CD4-positive, alpha-beta memory T cell (primary cell): ENCODE measurements around the gene CADM4. TPM values are rescaled to one million over a fixed set of nuclear protein-coding genes. Genes with fewer than 3 reads are reported as not detected.
"Not testable (repeated sequence)": the region's sequence is repeated elsewhere in the genome, so short reads cannot be mapped to it uniquely, and the experiment has no call there.

Experiments
- CTCF ChIA-PET: fragments of 350-600 bp; sonication (Branson Sonifier 250); formaldehyde crosslinking; loops from one replicate; lab custom pipeline; 2021; ENCODE audit warnings: inconsistent platforms; ENCODE audit not compliant: partially characterized antibody; lab: Charles Lee
- POLR2A ChIA-PET: fragments of 350-600 bp; sonication (Branson Sonifier 250); formaldehyde crosslinking; loops from one replicate; lab custom pipeline; 2021; ENCODE audit not compliant: partially characterized antibody; lab: Charles Lee
- DNase-seq, 5 donors: peaks; one replicate each; pipeline versions ENCODE4 v3.0.0 to v3.0.0-alpha.2; 2020 to 2022; ENCODE audit warnings: mixed read lengths in 1 of 5
- H3K27ac ChIP-seq: one replicate; pipeline ENCODE4 v1.7.0; 2013; ENCODE audit warnings: low read depth, low read length
- H3K27me3 ChIP-seq: 2 replicates; pipeline ENCODE4 v1.7.0; 2013; ENCODE audit warnings: mild to moderate bottlenecking, low read length, moderate library complexity; ENCODE audit not compliant: insufficient read depth
- H3K36me3 ChIP-seq: 2 replicates; pipeline ENCODE4 v1.7.0; 2013; ENCODE audit warnings: mild to moderate bottlenecking, low read length, moderate library complexity; ENCODE audit not compliant: insufficient read depth
- H3K4me1 ChIP-seq: 2 replicates; pipeline ENCODE4 v1.7.0; 2013; ENCODE audit warnings: mild to moderate bottlenecking, low read length, moderate library complexity; ENCODE audit not compliant: insufficient read depth
- H3K4me3 ChIP-seq, 2 donors: one replicate each; pipeline ENCODE4 v1.7.0; 2013; ENCODE audit warnings: low read length in 2 of 2, mild to moderate bottlenecking in 1 of 2
- H3K9me3 ChIP-seq, 2 donors: one replicate each; pipeline ENCODE4 v1.7.0; 2013; ENCODE audit warnings: low read length in 2 of 2, control low read depth in 1 of 2; ENCODE audit not compliant: control insufficient read depth in 1 of 2
- H3K27ac Mint-ChIP-seq, 7 donors: one replicate each; pipeline ENCODE4 v1.8.0; 2020 to 2021; ENCODE audit warnings: mixed read lengths in 7 of 7, mild to moderate bottlenecking in 6 of 7, inconsistent platforms in 3 of 7, moderate library complexity in 3 of 7
- H3K27me3 Mint-ChIP-seq, 2 donors: one replicate each; pipeline ENCODE4 v1.8.0; 2020 to 2021; ENCODE audit warnings: mixed read lengths in 2 of 2
- H3K36me3 Mint-ChIP-seq, 2 donors: one replicate each; pipeline ENCODE4 v1.8.0; 2020 to 2021; ENCODE audit warnings: mixed read lengths in 2 of 2, inconsistent platforms in 1 of 2, mild to moderate bottlenecking in 1 of 2
- H3K4me1 Mint-ChIP-seq, 4 donors: one replicate each; pipeline ENCODE4 v1.8.0; 2020 to 2021; ENCODE audit warnings: mixed read lengths in 4 of 4, mild to moderate bottlenecking in 1 of 4
- H3K4me3 Mint-ChIP-seq, 8 donors: one replicate each; pipeline ENCODE4 v1.8.0; 2020 to 2021; ENCODE audit warnings: mixed read lengths in 8 of 8, mild to moderate bottlenecking in 7 of 8, moderate library complexity in 6 of 8, inconsistent platforms in 3 of 8
- H3K9me3 Mint-ChIP-seq, 8 donors: one replicate each; pipeline ENCODE4 v1.8.0; 2020 to 2021; ENCODE audit warnings: mixed read lengths in 8 of 8, mild to moderate bottlenecking in 5 of 8, inconsistent platforms in 3 of 8, moderate library complexity in 1 of 8
- intact Hi-C: fragments of 100-400 bp; cut with micrococcal nuclease; formaldehyde crosslinking; loops from one replicate; pipeline ENCODE4 v1.15.1; 2023
- polyA plus RNA-seq, 2 donors: library from polyadenylated mRNA; unstranded; fragments of 300-500 nt; fragmentation: Illumina TruSeq; gene quantifications; one replicate each; pipeline ENCODE4 v1.2.3, GENCODE V29; 2021
- total RNA-seq, 2 experiments: library from RNA; stranded (reverse); gene quantifications; one replicate each; pipeline ENCODE4 v1.2.3, GENCODE V29; 2021

The CADM4 gene
- total and polyA plus RNA-seq, 4 experiments from 2014 or later, result 0.18 to 0.49 (median 0.33) TPM; not detected in 1

DNA sequence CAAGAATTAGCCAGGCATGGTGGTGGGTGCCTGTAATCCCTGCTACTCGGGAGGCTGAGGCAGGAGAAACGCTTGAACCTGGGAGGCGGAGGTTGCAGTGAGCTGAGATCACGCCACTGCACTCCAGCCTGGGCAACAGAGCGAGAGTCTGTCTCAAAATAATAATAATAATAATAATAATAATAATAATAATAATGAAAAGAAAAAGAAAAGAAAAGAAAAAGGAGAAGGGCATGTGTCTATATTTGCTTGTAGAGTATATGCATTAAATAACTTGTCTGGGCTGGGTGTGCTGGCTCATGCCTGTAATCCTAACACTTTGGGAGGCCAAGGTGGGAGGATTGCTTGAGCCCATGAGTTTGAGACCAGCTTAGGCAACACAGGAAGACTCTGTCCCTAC, 42.6 kb upstream of the CADM4 start:
- H3K27me3 ChIP-seq, POLR2A ChIA-PET, H3K4me1 Mint-ChIP-seq, intact Hi-C loops, DNase-seq, CTCF ChIA-PET, H3K27me3 Mint-ChIP-seq, H3K9me3 Mint-ChIP-seq, H3K4me3 Mint-ChIP-seq, H3K4me3 ChIP-seq, H3K9me3 ChIP-seq, H3K36me3 Mint-ChIP-seq, H3K4me1 ChIP-seq, H3K27ac ChIP-seq, H3K36me3 ChIP-seq: not testable (repeated sequence)
- peak overlapping the region in 1 of 7 donors; percentile 6 for H3K27ac Mint-ChIP-seq

DNA sequence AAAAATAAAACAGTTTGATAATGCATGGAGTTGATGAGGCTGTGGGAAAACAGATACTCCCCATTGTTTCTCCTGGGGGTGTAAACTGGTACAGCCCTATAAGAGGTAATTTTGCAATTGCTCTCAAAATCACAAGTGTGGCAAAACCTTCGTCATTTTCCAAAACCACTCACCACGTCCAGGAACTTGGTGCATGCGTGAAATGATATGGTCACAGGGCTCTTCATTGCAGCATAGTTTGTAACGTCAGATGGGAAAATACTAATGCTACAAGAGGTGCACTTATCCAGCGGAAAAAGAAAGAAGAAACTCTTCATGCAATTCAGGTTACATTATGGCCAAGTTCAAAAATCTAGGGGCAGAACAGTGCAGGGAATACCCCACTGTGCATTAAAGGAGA, 42.2 kb upstream of the CADM4 start:
- DNase-seq, result no peak
- ChIA-PET POLR2A (no interaction called here), CTCF (no interaction called here)
- no peaks in the 10 kb centered on the region for H3K9me3 ChIP-seq
- H3K27me3 Mint-ChIP-seq, result no peaks in the 10 kb centered on the region
- no peaks in the 10 kb centered on the region for H3K4me1 Mint-ChIP-seq
- no peaks in the 10 kb centered on the region for H3K27me3 ChIP-seq
- H3K27ac ChIP-seq, result no peak overlapping the region
- no peaks in the 10 kb centered on the region for H3K36me3 ChIP-seq
- no peaks in the 10 kb centered on the region for H3K36me3 Mint-ChIP-seq
- intact Hi-C loops, result no loop called here
- H3K27ac Mint-ChIP-seq, result no peak overlapping the region
- H3K4me3 ChIP-seq, result no peak overlapping the region
- no peaks in the 10 kb centered on the region for H3K4me1 ChIP-seq
- no peak overlapping the region for H3K4me3 Mint-ChIP-seq
- no peaks in the 10 kb centered on the region for H3K9me3 Mint-ChIP-seq

DNA sequence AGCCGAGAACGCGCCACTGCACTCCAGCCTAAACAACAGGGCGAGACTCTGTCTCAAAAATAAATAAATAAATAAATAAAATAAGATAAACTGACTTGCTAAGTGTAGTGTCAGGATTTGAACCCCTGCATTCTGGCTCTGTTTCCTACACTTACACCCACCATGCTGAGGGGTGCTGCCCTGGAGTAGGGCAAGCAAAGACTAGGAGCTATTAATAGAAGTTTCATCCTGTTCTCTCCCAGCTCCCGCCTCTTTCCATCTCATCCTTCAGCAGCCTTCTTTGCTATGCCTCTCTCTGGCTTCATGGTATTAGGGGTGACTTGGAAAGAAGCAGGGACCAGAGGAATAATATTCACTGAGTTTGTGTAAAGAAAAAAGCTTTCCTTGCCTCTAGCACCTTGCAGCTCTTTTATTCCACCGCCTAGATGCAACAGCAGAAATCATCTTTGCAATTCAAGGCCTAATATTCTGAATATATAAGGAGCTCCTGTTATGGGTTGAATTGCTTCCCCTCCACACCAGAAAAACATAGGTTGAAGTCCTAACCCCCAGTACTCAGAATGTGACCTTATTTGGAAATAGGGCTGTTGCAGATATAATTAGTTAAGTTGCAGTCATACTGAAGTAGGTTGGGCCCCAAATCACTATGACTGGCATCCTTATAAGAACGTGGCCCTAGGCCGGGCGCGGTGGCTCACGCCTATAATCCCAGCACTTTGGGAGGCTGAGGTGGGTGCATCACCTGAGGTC, 39.0 kb upstream of the CADM4 start:
- Mint-ChIP-seq H3K4me1 (peaks cover 3 to 9% (median 5%) of the 10 kb centered on the region in 4 donors), H3K27me3 (no peaks in the 10 kb centered on the region), H3K9me3 (no peaks in the 10 kb centered on the region), H3K36me3 (no peaks in the 10 kb centered on the region), H3K27ac (no peak overlapping the region), H3K4me3 (no peak overlapping the region)
- H3K27me3 ChIP-seq, result no peaks in the 10 kb centered on the region
- H3K9me3 ChIP-seq, result no peaks in the 10 kb centered on the region
- H3K27ac ChIP-seq, result no peak overlapping the region
- CTCF ChIA-PET, result interaction anchor here (0.8 to 0.9 kb wide), 2 partner anchors 10 to 26 kb away, joined by 3 read pairs; no protein-coding TSS in a partner anchor
- no peak overlapping the region for H3K4me3 ChIP-seq
- POLR2A ChIA-PET, result no interaction called here
- no peak for DNase-seq
- no peaks in the 10 kb centered on the region for H3K4me1 ChIP-seq
- H3K36me3 ChIP-seq, result no peaks in the 10 kb centered on the region
- intact Hi-C loops, result no loop called here

DNA sequence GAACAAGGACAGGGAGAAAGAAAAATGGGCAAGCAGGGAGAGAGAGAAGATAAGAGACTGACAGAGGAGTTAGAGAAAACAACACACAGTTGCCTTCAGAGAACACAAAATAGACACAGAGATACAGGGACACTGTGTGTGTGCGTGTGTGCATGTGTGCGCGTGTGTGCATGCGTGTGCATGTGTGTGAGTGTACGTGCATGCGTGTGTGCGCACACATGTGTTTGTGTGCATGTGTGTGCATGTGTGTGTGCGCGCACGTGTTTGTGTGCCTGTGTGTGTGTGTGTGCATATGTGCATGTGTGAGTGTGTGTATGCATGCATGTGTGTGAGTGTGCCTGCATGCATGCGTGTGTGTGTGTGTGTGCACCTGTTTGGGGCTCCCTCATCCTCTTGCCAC, 36.3 kb upstream of the CADM4 start:
- H3K4me1 Mint-ChIP-seq, result peaks cover 4 to 12% (median 9%) of the 10 kb centered on the region in 4 donors
- Histone ChIP-seq H3K4me3 (no peak overlapping the region), H3K4me1 (no peaks in the 10 kb centered on the region), H3K9me3 (no peaks in the 10 kb centered on the region), H3K36me3 (no peaks in the 10 kb centered on the region), H3K27ac (no peak overlapping the region), H3K27me3 (no peaks in the 10 kb centered on the region)
- H3K36me3 Mint-ChIP-seq, result no peaks in the 10 kb centered on the region
- POLR2A ChIA-PET, result no interaction called here
- intact Hi-C loops, result no loop called here
- H3K9me3 Mint-ChIP-seq, result no peaks in the 10 kb centered on the region
- CTCF ChIA-PET, result no interaction called here
- H3K27me3 Mint-ChIP-seq, result no peaks in the 10 kb centered on the region
- H3K4me3 Mint-ChIP-seq, result no peak overlapping the region
- H3K27ac Mint-ChIP-seq, result peak overlapping the region in 3 of 7 donors; percentile 29 to 66 (median 37)
- DNase-seq, result no peak

DNA sequence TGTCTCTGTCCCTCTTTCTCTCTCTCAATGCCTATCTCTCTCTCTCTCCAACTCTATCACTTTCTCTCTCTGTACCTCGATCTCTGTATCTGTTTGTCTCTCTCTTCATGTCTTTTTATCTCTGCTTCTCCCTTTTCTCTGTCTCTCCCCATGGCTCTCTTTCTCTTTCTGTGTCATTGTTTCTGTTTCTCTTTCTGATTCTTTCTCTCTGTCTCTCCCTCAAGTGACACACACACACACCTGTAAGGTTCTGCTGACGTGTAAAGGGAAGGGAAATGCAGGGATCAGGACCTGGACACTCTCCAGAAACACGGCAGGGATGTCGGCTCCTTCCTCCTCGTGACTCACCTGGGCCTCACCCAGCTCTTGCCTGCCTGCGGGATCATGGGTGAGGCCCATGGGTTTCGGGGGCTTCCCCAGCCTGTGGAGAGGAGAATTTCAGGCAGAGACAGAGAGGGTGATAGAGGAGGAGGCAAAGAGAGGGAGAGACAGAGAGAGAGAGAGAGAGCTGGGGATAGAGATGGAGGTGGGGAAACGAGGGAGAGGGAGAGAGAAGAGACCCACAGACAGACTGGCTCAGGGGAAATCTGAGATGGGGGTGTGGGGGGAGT, 35.7 kb upstream of the CADM4 start:
- no peaks in the 10 kb centered on the region for H3K4me1 ChIP-seq
- CTCF ChIA-PET, result no interaction called here
- H3K4me3 ChIP-seq, result no peak overlapping the region
- Mint-ChIP-seq H3K27ac (peak overlapping the region in 5 of 7 donors; percentile 6 to 72 (median 66)), H3K4me1 (peaks cover 6 to 17% (median 12%) of the 10 kb centered on the region in 4 donors), H3K9me3 (no peaks in the 10 kb centered on the region), H3K27me3 (no peaks in the 10 kb centered on the region), H3K36me3 (no peaks in the 10 kb centered on the region), H3K4me3 (peak overlapping the region in 2 of 8 donors; percentile 6 to 31)
- intact Hi-C loops, result no loop called here
- H3K9me3 ChIP-seq, result no peaks in the 10 kb centered on the region
- no peak for DNase-seq
- no peaks in the 10 kb centered on the region for H3K36me3 ChIP-seq
- H3K27me3 ChIP-seq, result no peaks in the 10 kb centered on the region
- H3K27ac ChIP-seq, result no peak overlapping the region
- POLR2A ChIA-PET, result no interaction called here

DNA sequence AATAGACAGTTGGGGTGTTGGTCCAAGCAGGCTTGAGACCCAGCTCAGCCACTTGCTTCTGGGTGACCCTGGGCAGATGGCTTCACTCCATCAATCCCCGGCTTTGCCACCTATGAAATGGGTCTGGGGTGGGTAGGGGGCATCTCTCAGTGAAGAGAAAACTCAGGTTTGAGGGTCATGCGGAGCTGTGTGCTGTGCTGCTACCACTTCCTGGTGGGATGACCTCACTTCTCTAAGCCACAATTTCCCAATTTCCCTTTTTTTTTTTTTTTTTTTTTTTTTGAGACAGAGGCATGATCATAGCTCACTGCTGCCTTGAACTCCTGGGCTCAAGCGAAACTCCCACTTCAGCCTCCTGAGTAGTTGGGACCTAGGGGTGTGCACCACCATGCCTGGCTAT, 34.9 kb upstream of the CADM4 start:
- CTCF ChIA-PET, result no interaction called here
- intact Hi-C loops, result no loop called here
- POLR2A ChIA-PET, result no interaction called here

DNA sequence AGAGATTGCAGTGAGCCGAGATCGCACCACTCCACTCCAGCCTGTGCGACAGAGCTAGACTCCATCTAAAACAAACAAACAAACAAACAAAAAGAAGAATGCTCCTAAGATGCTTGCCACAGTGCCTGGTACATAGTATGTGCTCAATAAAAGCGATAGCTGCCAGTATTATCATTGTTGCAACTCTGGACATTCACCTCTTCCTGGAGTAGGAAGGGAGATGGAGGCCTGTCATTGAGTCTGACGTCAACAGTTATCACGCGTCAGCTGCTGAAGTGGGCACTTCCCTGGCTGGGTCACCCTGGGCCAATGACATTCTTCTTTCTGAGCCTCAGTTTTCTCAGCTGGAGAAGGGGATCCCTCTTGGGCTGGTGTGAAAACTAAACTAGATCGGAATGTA, 34.5 kb upstream of the CADM4 start:
- Histone ChIP-seq H3K27ac (no peak overlapping the region), H3K36me3 (no peaks in the 10 kb centered on the region), H3K4me1 (peaks cover 8% of the 10 kb centered on the region), H3K27me3 (no peaks in the 10 kb centered on the region), H3K9me3 (no peaks in the 10 kb centered on the region), H3K4me3 (no peak overlapping the region)
- POLR2A ChIA-PET, result no interaction called here
- H3K4me1 Mint-ChIP-seq, result peaks cover 12 to 29% (median 18%) of the 10 kb centered on the region in 4 donors
- H3K9me3 Mint-ChIP-seq, result no peaks in the 10 kb centered on the region
- DNase-seq, result no peak
- H3K27me3 Mint-ChIP-seq, result no peaks in the 10 kb centered on the region
- H3K36me3 Mint-ChIP-seq, result no peaks in the 10 kb centered on the region
- peak overlapping the region in 1 of 7 donors; percentile 24 for H3K27ac Mint-ChIP-seq
- H3K4me3 Mint-ChIP-seq, result no peak overlapping the region
- CTCF ChIA-PET, result interaction anchor here (1.4 kb wide), 1 partner anchor 135 kb away, joined by 3 read pairs; no protein-coding TSS in a partner anchor
- intact Hi-C loops, result no loop called here

More for the DNA sequence above, 34.9 kb upstream of the CADM4 start:
- Histone ChIP-seq H3K4me3 (no peak overlapping the region), H3K27ac (no peak overlapping the region), H3K27me3 (no peaks in the 10 kb centered on the region), H3K4me1 (peaks cover 5% of the 10 kb centered on the region), H3K9me3 (no peaks in the 10 kb centered on the region), H3K36me3 (no peaks in the 10 kb centered on the region)
- no peaks in the 10 kb centered on the region for H3K9me3 Mint-ChIP-seq
- peak overlapping the region in 1 of 7 donors; percentile 24 for H3K27ac Mint-ChIP-seq
- H3K4me3 Mint-ChIP-seq, result no peak overlapping the region
- no peaks in the 10 kb centered on the region for H3K36me3 Mint-ChIP-seq
- no peaks in the 10 kb centered on the region for H3K27me3 Mint-ChIP-seq
- no peak for DNase-seq
- peaks cover 12 to 24% (median 18%) of the 10 kb centered on the region in 4 donors for H3K4me1 Mint-ChIP-seq
